Keratinocyte (primary cell): ENCODE measurements around the gene CPNE7. TPM values are rescaled to one million over a fixed set of nuclear protein-coding genes. Genes with fewer than 3 reads are reported as not detected.
A peak's percentile ranks its signal among the peaks of the same experiment; 100 is the strongest.

Experiments
- DNase-seq: peaks from one replicate; pipeline ENCODE4 v3.0.0-alpha.2; 2011; ENCODE audit warnings: low read depth, missing footprints, low spot score
- FAIRE-seq: peaks from 2 replicates; lab custom pipeline; 2011; peaks lifted over from hg19 to GRCh38; lab: Jason Lieb, UNC
- H2AFZ ChIP-seq: 2 replicates; pipeline ENCODE4 v1.6.0; 2012; ENCODE audit warnings: low read length, control low read depth, inconsistent platforms; ENCODE audit not compliant: control insufficient read depth
- H3K27ac ChIP-seq: 2 replicates; pipeline ENCODE4 v1.5.1; 2011; ENCODE audit warnings: low read length; ENCODE audit not compliant: control insufficient read depth, insufficient read depth
- H3K27me3 ChIP-seq: 3 replicates; pipeline ENCODE4 v1.6.0; 2011; ENCODE audit warnings: low read length; ENCODE audit not compliant: control insufficient read depth, insufficient read depth; ENCODE audit errors: extremely low read depth
- H3K36me3 ChIP-seq, 2 experiments: 2 replicates in 1 of 2; 3 replicates in 1 of 2; pipeline ENCODE4 v1.5.1; 2011; ENCODE audit warnings: low read length in 2 of 2, mild to moderate bottlenecking in 1 of 2; ENCODE audit not compliant: control insufficient read depth in 2 of 2, insufficient read depth in 2 of 2; ENCODE audit errors: extremely low read depth in 1 of 2
- H3K4me1 ChIP-seq: 3 replicates; pipeline ENCODE4 v1.5.1; 2011; ENCODE audit warnings: low read length; ENCODE audit not compliant: control insufficient read depth, insufficient read depth; ENCODE audit errors: extremely low read depth
- H3K4me2 ChIP-seq: 3 replicates; pipeline ENCODE4 v1.6.0; 2011; ENCODE audit warnings: low read depth, low read length; ENCODE audit not compliant: control insufficient read depth, insufficient read depth; ENCODE audit errors: extremely low read depth
- H3K4me3 ChIP-seq, 3 experiments: fragments of 200-600 bp in 1 of 3; sonication (generic) in 1 of 3; 2 replicates in 2 of 3; 3 replicates in 1 of 3; pipeline ENCODE4 v1.5.1; 2011 to 2016; ENCODE audit warnings: low read length in 3 of 3, mild to moderate bottlenecking in 3 of 3, control low read depth in 2 of 3, inconsistent platforms in 1 of 3, low read depth in 1 of 3, mixed read lengths in 1 of 3, mixed run types in 1 of 3, moderate library complexity in 1 of 3; ENCODE audit not compliant: control insufficient read depth in 2 of 3, insufficient read depth in 2 of 3; ENCODE audit errors: extremely low read depth in 1 of 3
- H3K79me2 ChIP-seq: 2 replicates; pipeline ENCODE4 v1.6.0; 2012; ENCODE audit warnings: low read length; ENCODE audit not compliant: control insufficient read depth, insufficient read depth
- H3K9ac ChIP-seq: 3 replicates; pipeline ENCODE4 v1.6.0; 2011; ENCODE audit warnings: low read length; ENCODE audit not compliant: control insufficient read depth, insufficient read depth; ENCODE audit errors: extremely low read depth
- H3K9me1 ChIP-seq: 3 replicates; pipeline ENCODE4 v1.6.0; 2011; ENCODE audit warnings: low read length; ENCODE audit not compliant: control insufficient read depth, insufficient read depth; ENCODE audit errors: extremely low read depth
- H3K9me3 ChIP-seq: 2 replicates; pipeline ENCODE4 v1.5.1; 2012; ENCODE audit warnings: low read depth, low read length; ENCODE audit not compliant: control insufficient read depth
- H4K20me1 ChIP-seq: 3 replicates; pipeline ENCODE4 v1.6.0; 2011; ENCODE audit warnings: low read length; ENCODE audit not compliant: control insufficient read depth, insufficient read depth; ENCODE audit errors: extremely low read depth
- CTCF ChIP-seq, 3 experiments: IDR thresholded peaks in 1 of 3; conservative IDR thresholded peaks in 1 of 3; optimal IDR thresholded peaks in 1 of 3; 2 replicates in 2 of 3; 3 replicates in 1 of 3; pipeline versions ENCODE3 to v1.5.1; 2011; ENCODE audit warnings: low read length in 3 of 3, mild to moderate bottlenecking in 3 of 3, moderate library complexity in 2 of 3, control low read depth in 1 of 3, inconsistent platforms in 1 of 3; ENCODE audit not compliant: insufficient read depth in 2 of 3; ENCODE audit errors: extremely low read depth in 1 of 3
- EZH2 ChIP-seq: IDR thresholded peaks from one replicate; pipeline ENCODE4 v1.6.1; 2012; ENCODE audit warnings: inconsistent platforms, mild to moderate bottlenecking, low read length, moderate library complexity
- dilution Hi-C: fragments of 300-500 bp; cut with MboI; formaldehyde crosslinking; loops from one replicate; pipeline ENCODE4 v1.7.0; 2020; ENCODE audit warnings: low sequenced_read_pairs; ENCODE audit not compliant: extremely low pct_ligation_motif_present
- polyA plus RNA-seq, 5 experiments: library from polyadenylated mRNA; depleted of rRNA in 3 of 5; stranded (reverse) in 3 of 5; stranded (forward) in 1 of 5; unstranded in 1 of 5; fragments of >200 nt; gene quantifications; 1 replicate in 1 of 5; 2 replicates in 3 of 5; 3 replicates in 1 of 5; pipeline versions ENCODE4 v1.2.1 to v1.2.3, GENCODE V29; 2011 to 2012; ENCODE audit warnings: missing spikeins in 2 of 5, low read depth in 1 of 5, low replicate concordance in 1 of 5

CPNE7 gene
- polyA plus RNA-seq, 1 donor (not counting 4 experiments of a cell fraction or from before 2014, with no cell fraction given) = 9.1 TPM

- Histone ChIP-seq H3K4me3 (peak overlapping the region in 1 of 3 experiments; percentile 3), H3K4me1 (peaks cover 42% of the 10 kb centered on the region), H3K4me2 (peak overlapping the region; percentile 51), H3K9me1 (peaks cover 13% of the 10 kb centered on the region), H3K9me3 (no peaks in the 10 kb centered on the region), H2AFZ (no peak overlapping the region), H3K27ac (peak overlapping the region; percentile 20), H3K36me3 (peaks cover 20 to 38% of the 10 kb centered on the region in 2 experiments), H3K79me2 (peaks cover 36% of the 10 kb centered on the region), H4K20me1 (peaks cover 48% of the 10 kb centered on the region), H3K9ac (peak overlapping the region; percentile 37), H3K27me3 (peaks cover 9% of the 10 kb centered on the region)
- dilution Hi-C loops = no loop called here
- FAIRE-seq (no peak), DNase-seq (no peak)
- no peak for TF ChIP-seq EZH2
- peak; percentile 76 to 85 (median 84) for TF ChIP-seq CTCF (optimal IDR thresholded peaks at IDR 0.05 in 1 of 3, IDR thresholded peaks at IDR 0.05 in 1 of 3, conservative IDR thresholded peaks at IDR 0.05 in 1 of 3; ENCODE audit: extremely low read depth in 1 of 3, insufficient read depth in 2 of 3, low read length in 3 of 3)
Measured at GRCh38 chr16:89565506-89566372, 9.8 kb upstream of the CPNE7 start.

- H3K36me3 ChIP-seq = peaks cover 10 to 20% of the 10 kb centered on the region in 2 experiments
- H3K9me3 ChIP-seq = no peaks in the 10 kb centered on the region
- peaks cover 36% of the 10 kb centered on the region for H3K4me1 ChIP-seq
- no peak overlapping the region for H3K4me3 ChIP-seq
- H4K20me1 ChIP-seq = peaks cover 33% of the 10 kb centered on the region
- H3K79me2 ChIP-seq = peaks cover 15% of the 10 kb centered on the region
- H2AFZ ChIP-seq = no peak overlapping the region
- peaks cover 9% of the 10 kb centered on the region for H3K9me1 ChIP-seq
- dilution Hi-C loops = no loop called here
- peaks cover 19% of the 10 kb centered on the region for H3K27me3 ChIP-seq
- no peak overlapping the region for H3K9ac ChIP-seq
- H3K27ac ChIP-seq = no peak overlapping the region
- no peak overlapping the region for H3K4me2 ChIP-seq
- DNase-seq (no peak), FAIRE-seq (no peak)
- TF ChIP-seq EZH2 = no peak
- TF ChIP-seq CTCF (optimal IDR thresholded peaks at IDR 0.05 in 1 of 3, IDR thresholded peaks at IDR 0.05 in 1 of 3, conservative IDR thresholded peaks at IDR 0.05 in 1 of 3; ENCODE audit: extremely low read depth in 1 of 3, insufficient read depth in 2 of 3, low read length in 3 of 3) = no peak
Measured at GRCh38 chr16:89567656-89568594, 7.6 kb upstream of the CPNE7 start.
